GM18873 (cell line): Measurements from ENCODE around the gene NFIA.

Experiments
- ATAC-seq: cut with Tn5 transposase; IDR thresholded peaks from one replicate; pipeline ENCODE4 v1.9.1; 2021; ENCODE audit warnings: mild to moderate bottlenecking, moderate library complexity, moderate number of reproducible peaks; ENCODE audit not compliant: unreplicated experiment, low FRiP score

The NFIA gene

GRCh38 chr1:61318319-61319125, 236.2 kb downstream of the NFIA start:
- peak; percentile 99 for ATAC-seq

GRCh38 chr1:61320575-61320974, 238.2 kb downstream of the NFIA start:
- ATAC-seq = no peak

- ATAC-seq = no peak
These were observed 239.8 kb downstream of the NFIA start for GRCh38 chr1:61322008-61322744.

GRCh38 chr1:61322769-61323168, 240.4 kb downstream of the NFIA start:
- ATAC-seq = no peak

GRCh38 chr1:61323681-61324328, 241.4 kb downstream of the NFIA start:
- ATAC-seq = no peak

GRCh38 chr1:61326713-61327112, 244.4 kb downstream of the NFIA start:
- no peak for ATAC-seq

- no peak for ATAC-seq
These were observed 245.1 kb downstream of the NFIA start for GRCh38 chr1:61327436-61327835.

GRCh38 chr1:61329556-61329955, 247.2 kb downstream of the NFIA start:
- ATAC-seq = no peak

GRCh38 chr1:61330018-61330417, 247.7 kb downstream of the NFIA start:
- ATAC-seq = no peak

- no peak for ATAC-seq
These were observed 248.2 kb downstream of the NFIA start for GRCh38 chr1:61330571-61330970.

GRCh38 chr1:61332196-61332753, 249.9 kb downstream of the NFIA start:
- peak; percentile 97 for ATAC-seq

- ATAC-seq = no peak
These were observed 250.4 kb downstream of the NFIA start for GRCh38 chr1:61332796-61333195.

GRCh38 chr1:61334718-61335589, 252.6 kb downstream of the NFIA start:
- ATAC-seq = no peak

- no peak for ATAC-seq
These were observed 254.7 kb downstream of the NFIA start for GRCh38 chr1:61337037-61337436.

GRCh38 chr1:61337441-61337951, 255.1 kb downstream of the NFIA start:
- no peak for ATAC-seq

GRCh38 chr1:61337981-61338848, 255.9 kb downstream of the NFIA start:
- ATAC-seq = no peak

GRCh38 chr1:61338899-61339298, 256.5 kb downstream of the NFIA start:
- ATAC-seq = no peak

- no peak for ATAC-seq
These were observed 259.1 kb downstream of the NFIA start for GRCh38 chr1:61341426-61341825.
